ENCODE results near the gene CLTB. TPM values are rescaled to one million over a fixed set of nuclear protein-coding genes. Genes with fewer than 3 reads are reported as not detected.
A peak's percentile ranks its signal among the peaks of the same experiment; 100 is the strongest.

CLTB gene
- total RNA-seq, 1 experiment from 2014 or later = 34.5 TPM

- Mint-ChIP-seq H3K4me1 (peaks cover 10 to 12% of the 10 kb centered on the region in 2 experiments), H3K9me3 (no peaks in the 10 kb centered on the region), H3K27me3 (ENCODE audit: low read depth) (peaks cover 55% of the 10 kb centered on the region), H3K27ac (no peak overlapping the region), H3K4me3 (peak overlapping the region; percentile 64 to 82), H3K36me3 (ENCODE audit: insufficient read depth in 1 of 3, low read depth in 3 of 3) (peaks cover 9 to 23% (median 12%) of the 10 kb centered on the region in 3 experiments)
- H4K8ac ChIP-seq (replicated peaks; ENCODE audit: insufficient read length, low read depth, low read length) = no peak overlapping the region
- H2BK5ac ChIP-seq (ENCODE audit: insufficient read length, low read length) = no peak overlapping the region
- no peaks in the 10 kb centered on the region for H3K4me1 ChIP-seq (ENCODE audit: insufficient read depth, low read length)
- no peak overlapping the region for H2AFZ ChIP-seq (ENCODE audit: low read length)
- H3K18ac ChIP-seq (ENCODE audit: insufficient read length, low read depth, low read length) = no peak overlapping the region
- H3K27me3 ChIP-seq (ENCODE audit: insufficient read depth, low read length) = peaks cover 11% of the 10 kb centered on the region; the same call in 1 of the 2 replicates
- no peak overlapping the region for H2BK20ac ChIP-seq (ENCODE audit: low read depth, low read length, poor library complexity, severe bottlenecking)
- H4K5ac ChIP-seq (ENCODE audit: insufficient read length, low read depth, low read length) = no peak overlapping the region
- no peak overlapping the region for H2BK120ac ChIP-seq (ENCODE audit: low read depth, low read length, poor library complexity, severe bottlenecking)
- TF ChIP-seq, protein P1, sequence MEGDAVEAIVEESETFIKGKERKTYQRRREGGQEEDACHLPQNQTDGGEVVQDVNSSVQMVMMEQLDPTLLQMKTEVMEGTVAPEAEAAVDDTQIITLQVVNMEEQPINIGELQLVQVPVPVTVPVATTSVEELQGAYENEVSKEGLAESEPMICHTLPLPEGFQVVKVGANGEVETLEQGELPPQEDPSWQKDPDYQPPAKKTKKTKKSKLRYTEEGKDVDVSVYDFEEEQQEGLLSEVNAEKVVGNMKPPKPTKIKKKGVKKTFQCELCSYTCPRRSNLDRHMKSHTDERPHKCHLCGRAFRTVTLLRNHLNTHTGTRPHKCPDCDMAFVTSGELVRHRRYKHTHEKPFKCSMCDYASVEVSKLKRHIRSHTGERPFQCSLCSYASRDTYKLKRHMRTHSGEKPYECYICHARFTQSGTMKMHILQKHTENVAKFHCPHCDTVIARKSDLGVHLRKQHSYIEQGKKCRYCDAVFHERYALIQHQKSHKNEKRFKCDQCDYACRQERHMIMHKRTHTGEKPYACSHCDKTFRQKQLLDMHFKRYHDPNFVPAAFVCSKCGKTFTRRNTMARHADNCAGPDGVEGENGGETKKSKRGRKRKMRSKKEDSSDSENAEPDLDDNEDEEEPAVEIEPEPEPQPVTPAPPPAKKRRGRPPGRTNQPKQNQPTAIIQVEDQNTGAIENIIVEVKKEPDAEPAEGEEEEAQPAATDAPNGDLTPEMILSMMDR (conservative IDR thresholded peaks at IDR 0.05) = no peak
- peak overlapping the region; percentile 56 for H3K9ac ChIP-seq (ENCODE audit: extremely low read depth, insufficient read length, low read length)
- H3K79me2 ChIP-seq (ENCODE audit: insufficient read depth, low read length) = no peaks in the 10 kb centered on the region
- no peak overlapping the region for H4K91ac ChIP-seq (ENCODE audit: insufficient read length, low read depth, low read length)
- H2BK12ac ChIP-seq (ENCODE audit: insufficient read length, low read depth, low read length) = no peak overlapping the region
- no peak overlapping the region for H3K27ac ChIP-seq (ENCODE audit: insufficient read length, low read depth, low read length)
- peak overlapping the region; percentile 69; the same call in 1 of the 2 replicates for H2BK15ac ChIP-seq (ENCODE audit: low read depth, low read length)
- WGBS (ENCODE audit: extremely low coverage, insufficient read length, low lambda C conversion rate) = no CpG with 5 or more reads among the region's 38 CpGs
- H3T11ph ChIP-seq (ENCODE audit: low read length) = no peak overlapping the region
- no peak overlapping the region for H3K4ac ChIP-seq (ENCODE audit: low read depth, low read length)
- H3K4me2 ChIP-seq (ENCODE audit: insufficient read depth, insufficient read length, low read length) = peak overlapping the region; percentile 79
- H3K56ac ChIP-seq (ENCODE audit: insufficient read length, low read depth, low read length) = no peak overlapping the region
- DNase-seq = peak; percentile 59
- peak overlapping the region; percentile 73 for H3K14ac ChIP-seq (ENCODE audit: insufficient read depth, low read length)
- no peaks in the 10 kb centered on the region for H3K9me3 ChIP-seq (ENCODE audit: control insufficient read depth, low read depth, low read length)
- H3K23me2 ChIP-seq (ENCODE audit: insufficient read length, low read depth, low read length, poor library complexity, severe bottlenecking) = peaks cover 20% of the 10 kb centered on the region
- no peak overlapping the region for H2AK5ac ChIP-seq (ENCODE audit: insufficient read length, low read length)
- no peaks in the 10 kb centered on the region for H3K79me1 ChIP-seq (ENCODE audit: insufficient read depth, low read depth, low read length, poor library complexity, severe bottlenecking)
- H4K20me1 ChIP-seq (ENCODE audit: control insufficient read depth, insufficient read depth, insufficient read length) = no peaks in the 10 kb centered on the region
- H3K23ac ChIP-seq (ENCODE audit: insufficient read length, low read depth, low read length) = no peak overlapping the region
Observed at GRCh38 chr5:176366232-176366894, 50.0 kb downstream of the CLTB start.

Measured in H9 (cell line).